ENCODE measurements around the gene ZBTB46.
A peak's percentile ranks its signal among the peaks of the same experiment; 100 is the strongest.
"Not testable (repeated sequence)": the region's sequence is repeated elsewhere in the genome, so short reads cannot be mapped to it uniquely, and the experiment has no call there.

Gene ZBTB46

DNA sequence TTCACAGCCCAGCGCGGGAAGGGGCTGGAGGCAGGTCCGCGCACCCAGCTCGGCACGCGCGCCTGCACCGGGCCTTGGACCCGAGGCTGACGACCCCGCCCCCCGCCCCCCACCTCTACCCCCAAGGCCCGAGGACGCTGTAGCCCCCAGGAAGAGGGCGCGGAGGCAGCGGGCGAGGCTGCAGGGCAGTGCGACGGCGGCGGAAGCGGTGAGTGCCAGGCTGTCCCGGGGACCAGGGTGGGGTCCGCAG, 93.4 kb downstream of the ZBTB46 start:
- DNase-seq = no peak

DNA sequence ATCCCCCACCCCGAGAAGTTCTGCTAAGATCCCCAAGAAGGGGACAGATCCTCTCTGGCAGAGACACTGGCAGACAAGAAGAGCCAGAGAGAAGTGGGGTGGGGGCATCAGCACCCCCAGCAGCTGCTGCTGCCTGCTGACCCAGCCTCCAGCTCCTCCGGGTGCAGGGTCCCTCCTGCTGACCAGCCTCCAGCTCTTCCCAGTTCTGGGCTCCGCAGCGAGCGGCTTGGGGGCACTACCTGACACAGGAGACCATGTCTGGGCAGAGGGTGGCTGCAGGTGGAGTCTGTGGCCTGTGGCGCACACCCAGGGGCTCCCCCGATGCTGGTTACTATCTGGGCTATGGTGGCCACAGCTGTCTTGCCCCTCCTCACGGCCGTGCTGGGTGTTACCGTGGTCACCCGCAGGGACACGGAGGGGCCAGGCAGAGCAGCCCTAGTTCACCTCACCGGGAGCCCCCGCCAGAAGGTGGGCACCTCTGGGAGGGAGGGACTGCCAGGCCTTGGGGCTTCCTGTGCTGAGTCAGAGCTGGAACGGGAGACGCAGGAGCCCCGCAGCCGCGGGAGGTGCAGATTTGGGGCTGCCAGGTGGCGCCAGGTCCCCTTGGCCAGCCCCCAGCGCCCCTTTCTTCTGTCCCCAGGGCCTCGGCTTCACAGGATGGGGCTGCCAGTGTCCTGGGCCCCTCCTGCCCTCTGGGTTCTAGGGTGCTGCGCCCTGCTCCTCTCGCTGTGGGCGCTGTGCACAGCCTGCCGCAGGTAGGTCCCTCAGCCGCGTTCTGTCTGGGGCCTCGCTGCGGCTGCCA, 94.0 kb downstream of the ZBTB46 start:
- DNase-seq = no peak

DNA sequence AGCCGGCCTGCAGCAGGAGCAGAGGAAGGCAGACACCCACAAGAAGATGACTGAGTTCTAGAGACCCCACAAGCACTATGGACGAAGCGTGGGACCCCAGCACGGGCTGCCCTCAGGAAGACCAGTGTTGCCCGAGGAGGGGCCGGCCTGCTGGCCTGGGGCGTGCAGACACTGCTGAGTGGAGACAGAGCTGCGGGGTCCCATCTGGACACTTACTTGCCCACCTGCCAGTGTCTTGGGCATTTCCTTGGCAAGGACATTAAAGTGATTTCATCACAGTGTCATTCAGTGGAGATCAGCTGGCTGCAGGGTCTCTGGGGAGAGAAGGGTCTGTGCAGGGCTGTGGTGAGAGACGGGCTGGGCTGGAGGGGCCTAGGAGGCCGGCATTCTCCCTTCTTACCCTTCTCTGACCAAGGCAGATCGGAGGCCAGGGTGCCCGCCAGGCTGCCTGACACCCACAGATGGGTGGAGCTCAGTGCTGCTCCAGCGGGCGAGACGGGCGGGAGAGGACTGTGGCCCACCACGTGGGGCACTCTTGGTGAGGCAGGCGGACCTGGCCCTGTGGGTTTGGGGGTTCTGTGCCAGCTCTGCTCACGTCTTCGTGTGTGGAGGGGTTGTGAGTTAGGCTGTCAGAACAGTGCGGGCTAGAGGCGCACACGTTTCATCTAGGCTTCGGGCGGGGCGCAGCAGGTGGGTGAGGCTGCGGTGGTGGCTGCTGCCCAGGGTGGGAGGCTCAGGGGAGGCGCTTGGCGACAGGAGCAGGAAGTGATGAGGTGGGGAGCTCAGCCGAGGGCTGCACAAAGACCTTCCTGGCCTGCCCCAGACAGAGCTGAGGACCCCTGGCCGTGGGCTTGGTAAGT, 95.0 kb downstream of the ZBTB46 start, which contains the start of gene LIME1:
TSS of gene LIME1 (plus strand) at position 806 of the 860 bp plus-strand sequence. CDS start 886 bp downstream, outside the sequence.
- DNase-seq = peak in 2 of 51 donors; percentile 23 to 54

DNA sequence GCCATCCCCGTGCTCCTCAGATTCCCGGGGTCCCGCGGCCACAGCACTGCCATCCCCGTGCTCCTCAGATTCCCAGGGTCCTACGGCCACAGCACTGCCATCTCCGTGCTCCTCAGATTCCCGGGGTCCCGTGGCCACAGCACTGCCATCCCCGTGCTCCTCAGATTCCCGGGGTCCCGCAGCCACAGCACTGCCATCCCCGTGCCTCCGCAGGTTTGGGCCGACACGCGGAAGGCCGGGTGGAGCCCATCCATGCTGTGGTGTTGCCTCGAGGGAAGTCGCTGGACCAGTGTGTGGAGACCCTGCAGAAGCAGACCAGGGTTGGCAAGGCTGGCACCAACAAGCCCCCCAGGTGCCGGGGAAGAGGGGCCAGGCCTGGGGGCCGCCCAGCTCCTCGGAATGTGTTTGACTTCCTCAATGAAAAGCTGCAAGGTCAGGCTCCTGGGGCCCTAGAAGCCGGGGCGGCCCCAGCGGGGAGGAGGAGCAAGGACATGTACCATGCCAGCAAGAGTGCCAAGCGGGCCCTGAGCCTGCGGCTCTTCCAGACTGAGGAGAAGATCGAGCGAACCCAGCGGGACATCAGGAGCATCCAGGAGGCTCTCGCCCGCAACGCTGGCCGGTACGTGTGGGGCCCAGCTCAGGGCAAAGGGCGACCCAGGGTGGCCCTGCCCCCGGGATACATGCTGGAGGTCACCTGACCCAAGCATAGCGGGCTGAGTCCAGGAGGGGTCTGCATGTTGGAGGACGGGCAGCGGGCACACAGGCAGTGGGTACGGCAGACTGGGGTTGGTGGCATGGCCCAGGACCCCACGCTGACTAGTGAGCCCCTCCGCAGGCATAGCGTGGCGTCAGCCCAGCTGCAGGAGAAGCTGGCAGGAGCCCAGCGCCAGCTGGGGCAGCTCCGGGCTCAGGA, 95.9 kb downstream of the ZBTB46 start:
- peak in 10 of 51 donors; percentile 6 to 51 (median 27) for DNase-seq

GRCh38 chr20:63734111-63734945, 96.7 kb downstream of the ZBTB46 start:
- no peak for DNase-seq

GRCh38 chr20:63733579-63734081, 97.4 kb downstream of the ZBTB46 start:
- DNase-seq = no peak

DNA sequence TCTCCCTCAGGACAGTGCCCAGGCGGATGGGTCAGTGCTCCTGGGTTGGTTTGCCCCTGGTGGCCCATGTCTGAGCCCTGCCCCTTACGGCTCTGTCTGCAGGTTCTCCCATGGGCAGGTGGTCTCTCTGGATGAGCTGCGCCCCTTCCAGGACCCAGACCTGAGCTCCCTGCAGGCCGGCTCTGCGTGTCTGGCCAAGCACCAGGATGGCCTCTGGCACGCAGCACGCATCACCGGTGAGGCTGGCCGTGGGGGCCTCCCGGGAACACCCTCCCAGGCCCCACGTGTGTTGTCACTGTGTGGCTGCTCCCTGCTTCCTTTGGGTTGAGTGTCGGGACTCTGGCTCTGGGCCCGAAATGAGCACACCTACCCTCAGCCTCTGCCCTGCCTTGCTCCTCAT, 97.9 kb downstream of the ZBTB46 start:
- DNase-seq = no peak

DNA sequence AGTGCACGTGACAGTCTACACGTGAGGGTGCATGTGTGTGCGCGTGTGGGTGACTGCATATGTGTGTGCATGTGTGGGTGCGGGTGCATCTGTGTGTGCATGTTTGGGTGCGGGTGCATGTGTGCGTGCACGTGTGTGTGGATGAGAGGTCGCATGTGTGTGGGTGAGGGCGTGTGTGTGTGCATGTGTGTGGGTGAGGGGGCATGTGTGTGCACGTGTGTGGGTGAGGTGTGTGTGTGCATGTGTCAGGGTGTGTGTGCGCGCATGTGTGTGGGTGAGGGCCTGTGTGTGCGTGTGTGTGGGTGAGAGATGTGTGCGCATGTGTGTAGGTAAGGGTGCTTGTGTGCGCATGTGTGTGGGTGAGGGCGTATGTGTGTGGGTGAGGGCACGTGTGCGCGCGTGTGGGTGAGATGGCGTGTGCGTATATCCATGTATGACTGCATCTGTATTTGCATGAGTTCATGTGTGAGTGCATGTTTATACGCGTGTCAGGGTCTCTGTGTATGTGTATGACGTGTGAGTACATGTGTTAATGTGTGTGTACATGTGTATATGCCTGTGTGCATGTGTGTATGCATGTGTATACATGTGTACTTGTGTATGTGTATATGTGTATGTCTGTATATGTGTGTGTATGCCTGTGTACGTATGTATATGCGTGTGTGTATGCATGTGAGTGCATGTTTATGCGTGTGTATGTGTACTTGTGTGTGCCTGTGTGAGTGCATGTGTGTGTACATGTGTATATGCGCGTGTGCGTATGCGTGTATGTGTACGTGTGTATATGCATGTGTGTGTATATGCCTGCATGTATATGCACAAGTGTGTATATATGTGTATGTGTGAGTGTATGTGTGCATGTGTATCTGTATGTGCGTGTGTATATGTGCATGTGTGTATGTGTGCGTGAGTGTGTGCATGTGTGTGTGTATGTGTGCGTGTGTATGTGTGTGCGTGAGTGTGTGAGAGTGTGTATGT, 98.7 kb downstream of the ZBTB46 start:
- DNase-seq = no peak

- no peak for DNase-seq
Observed at GRCh38 chr20:63731410-63731809, 99.7 kb downstream of the ZBTB46 start.

DNA sequence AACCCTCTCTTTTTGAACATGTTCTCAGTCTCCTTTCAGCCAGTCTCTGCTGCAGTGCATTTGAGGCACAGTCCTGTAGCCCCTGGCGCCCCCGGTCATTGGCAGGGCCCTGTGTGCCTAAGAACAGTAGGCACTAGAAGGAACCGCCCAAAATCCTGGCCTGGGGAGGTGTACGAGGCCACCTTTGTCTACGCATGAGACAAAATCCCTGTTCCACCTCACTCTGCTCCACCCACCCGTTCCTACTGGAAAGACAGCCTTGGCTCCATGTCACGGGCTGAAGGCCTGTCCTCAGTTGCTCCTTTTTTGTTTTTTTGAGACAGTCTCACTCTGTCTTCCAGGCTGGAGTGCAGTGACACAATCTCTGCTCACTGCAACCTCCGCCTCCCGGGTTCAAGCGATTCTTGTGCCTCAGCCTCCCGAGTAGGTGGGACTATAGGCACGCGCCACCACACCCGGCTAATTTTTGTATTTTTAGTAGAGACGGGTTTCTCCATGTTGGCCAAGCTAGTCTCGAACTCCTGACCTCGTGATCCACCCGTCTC, 100.8 kb downstream of the ZBTB46 start:
- DNase-seq = peak in 1 of 51 donors; percentile 26

GRCh38 chr20:63722967-63723622, 108.0 kb downstream of the ZBTB46 start:
- DNase-seq = not testable (repeated sequence)

- DNase-seq = no peak
Observed at GRCh38 chr20:63718996-63719395, 112.1 kb downstream of the ZBTB46 start.

DNA sequence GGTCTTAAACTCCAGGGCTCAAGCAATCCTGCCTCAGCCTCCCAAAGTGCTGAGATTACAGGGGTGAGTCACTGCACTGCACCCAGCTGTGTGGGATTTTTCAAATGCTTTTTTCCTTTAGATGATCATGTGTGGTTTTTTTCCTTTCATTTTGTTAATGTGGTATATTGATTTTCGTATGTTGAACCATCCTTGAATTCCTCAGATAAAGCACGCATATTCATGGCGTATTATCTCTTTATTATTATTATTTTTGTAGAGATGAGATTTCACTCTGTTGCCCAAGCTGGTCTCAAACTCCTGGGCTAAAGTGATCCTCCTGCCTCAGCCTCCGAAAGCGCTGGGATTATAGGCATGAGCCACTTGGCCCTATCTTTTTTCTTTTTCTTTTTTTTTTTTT, 116.2 kb downstream of the ZBTB46 start:
- no peak for DNase-seq

DNA sequence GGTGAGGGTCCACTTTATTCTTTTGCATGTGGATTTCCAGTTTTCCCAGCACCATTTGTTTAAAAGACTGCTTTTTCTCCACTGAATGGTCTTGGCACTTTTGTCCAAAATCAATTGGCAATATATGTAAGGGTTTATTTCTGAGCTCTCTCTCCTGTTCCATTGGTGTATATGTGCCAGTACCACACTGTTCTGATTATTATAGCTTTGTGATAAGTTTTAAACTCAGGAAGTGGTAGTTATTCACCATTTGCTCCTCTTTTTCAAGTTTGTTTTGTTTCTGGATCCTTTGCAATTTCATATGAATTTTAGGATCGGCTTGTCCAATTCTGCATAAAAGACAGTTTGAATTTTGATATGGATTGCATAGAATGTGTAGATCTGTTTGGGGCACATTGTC, 118.9 kb downstream of the ZBTB46 start:
- DNase-seq = no peak

DNA sequence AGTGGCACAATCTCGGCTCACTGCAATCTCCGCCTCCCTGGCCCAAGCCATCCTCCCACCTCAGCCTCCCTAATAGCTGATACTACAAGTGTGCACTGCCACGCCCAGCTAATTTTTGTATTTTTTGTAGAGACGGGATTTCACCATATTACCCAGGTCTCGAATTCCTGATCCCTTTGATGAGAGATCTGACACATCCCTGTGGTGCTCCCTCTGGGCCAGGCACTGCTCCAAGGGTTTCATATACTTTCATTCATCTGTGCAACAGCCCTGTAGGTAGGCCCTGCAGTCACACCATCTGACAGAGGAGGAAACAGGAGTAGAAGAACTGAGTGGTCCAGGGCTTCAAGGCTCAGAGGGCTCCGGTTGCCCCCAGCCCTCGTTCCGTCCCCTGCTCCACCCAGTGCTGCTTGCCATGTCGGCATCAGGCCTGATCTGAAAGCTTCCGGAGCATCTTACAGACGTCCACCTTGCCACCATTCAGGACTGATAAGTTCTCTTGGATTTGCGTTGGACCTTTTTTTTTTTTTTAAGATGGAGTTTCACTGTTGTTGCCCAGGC, 119.9 kb downstream of the ZBTB46 start:
- no peak for DNase-seq

DNA sequence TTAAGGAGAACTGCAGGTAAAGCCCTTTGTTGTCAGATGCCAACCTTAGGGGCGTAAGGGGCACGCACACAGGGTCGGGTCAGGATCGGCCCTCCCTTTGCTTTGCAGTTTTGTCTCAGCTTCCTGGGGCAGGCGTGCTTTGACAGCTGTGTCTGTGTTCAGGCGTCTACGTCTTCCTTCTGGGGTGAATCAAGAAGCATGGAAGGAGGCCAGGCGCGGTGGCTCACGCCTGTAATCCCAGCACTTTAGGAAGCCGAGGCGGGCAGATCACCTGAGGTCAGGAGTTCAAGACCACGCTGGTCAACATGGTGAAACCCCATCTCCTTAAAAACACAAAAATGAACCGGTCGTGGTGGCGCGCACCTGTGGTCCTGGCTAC, 121.9 kb downstream of the ZBTB46 start:
- DNase-seq = no peak

GRCh38 chr20:63708301-63709148, 122.5 kb downstream of the ZBTB46 start:
- no peak for DNase-seq
